Spleen (tissue), 11 donors: ENCODE data around the gene ARID4B. TPM values are rescaled to one million over a fixed set of nuclear protein-coding genes. Genes with fewer than 3 reads are reported as not detected.
"Not testable (repeated sequence)": the region's sequence is repeated elsewhere in the genome, so short reads cannot be mapped to it uniquely, and the experiment has no call there.

Experiments used
- DNase-seq: peaks from one replicate; pipeline ENCODE4 v3.0.0-alpha.2; 2020
- H3K27ac ChIP-seq, 8 donors: fragments of 200-600 bp; sonication (generic) in 7 of 8; 1 replicate in 4 of 8; 2 replicates in 4 of 8; pipeline versions ENCODE4 v1.5.0 to v1.8.0; 2016 to 2021; ENCODE audit warnings: inconsistent platforms in 4 of 8, mild to moderate bottlenecking in 4 of 8, moderate library complexity in 1 of 8
- H3K27me3 ChIP-seq, 7 donors: fragments of 200-600 bp; sonication (generic) in 6 of 7; replicated peaks in 1 of 7; 1 replicate in 4 of 7; 2 replicates in 3 of 7; pipeline versions ENCODE4 v1.5.0 to v1.8.0; 2016 to 2021; ENCODE audit warnings: inconsistent platforms in 3 of 7, mild to moderate bottlenecking in 1 of 7
- H3K36me3 ChIP-seq, 6 donors: fragments of 200-600 bp; sonication (generic) in 5 of 6; 1 replicate in 4 of 6; 2 replicates in 2 of 6; pipeline versions ENCODE4 v1.5.0 to v1.8.0; 2016 to 2021; ENCODE audit warnings: inconsistent platforms in 2 of 6
- H3K4me1 ChIP-seq, 6 donors: fragments of 200-600 bp; sonication (generic) in 5 of 6; 1 replicate in 3 of 6; 2 replicates in 3 of 6; pipeline versions ENCODE4 v1.5.0 to v1.8.0; 2016 to 2021; ENCODE audit warnings: inconsistent platforms in 3 of 6
- H3K4me3 ChIP-seq, 8 donors: fragments of 200-600 bp; sonication (generic) in 7 of 8; 1 replicate in 4 of 8; 2 replicates in 4 of 8; pipeline versions ENCODE4 v1.5.0 to v1.8.0; 2016 to 2021; ENCODE audit warnings: inconsistent platforms in 4 of 8, mild to moderate bottlenecking in 4 of 8, moderate library complexity in 2 of 8
- H3K9me3 ChIP-seq, 8 donors: fragments of 200-600 bp; sonication (generic) in 7 of 8; 1 replicate in 4 of 8; 2 replicates in 4 of 8; pipeline versions ENCODE4 v1.5.0 to v1.8.0; 2016 to 2021; ENCODE audit warnings: inconsistent platforms in 4 of 8
- POLR2A ChIP-seq, 3 donors: fragments of 450-650 bp; IDR thresholded peaks; one replicate each; pipeline ENCODE4 v1.5.1; 2017; ENCODE audit warnings: antibody characterized with exemption in 3 of 3, mild to moderate bottlenecking in 1 of 3
- POLR2AphosphoS5 ChIP-seq, 3 donors: sonication (generic); formaldehyde crosslinking; IDR thresholded peaks; one replicate each; pipeline ENCODE4 v1.5.1; 2017; ENCODE audit warnings: antibody characterized with exemption in 3 of 3
- WGBS, 5 donors: extraction: QIAGEN DNeasy Blood & Tissue Kit in 3 of 5; methylation state at CpG; one replicate each; pipeline versions ENCODE4 v1.1.5 to v1.1.7; 2013 to 2018; 5-methylcytosine and 5-hydroxymethylcytosine counted together
- intact Hi-C: fragments of 100-400 bp; cut with DNase I; formaldehyde crosslinking; loops from one replicate; pipeline ENCODE4 v1.15.0; 2023; ENCODE audit warnings: low total_unique reads
- polyA plus RNA-seq, 3 donors: library from polyadenylated mRNA; stranded (reverse); fragments of 200-250 nt; gene quantifications; one replicate each; pipeline ENCODE4 v1.2.1, GENCODE V29; 2013
- total RNA-seq, 7 donors: library from RNA; depleted of rRNA in 3 of 7; stranded (reverse); fragments of >200 nt in 3 of 7; fragmentation: NEBNext Ultra II Directional in 4 of 7; extraction: Animal tissue kit (Norgen Biotek cat#: 25700) in 4 of 7; gene quantifications; one replicate each; pipeline versions ENCODE4 v1.1.0 to v1.2.1, GENCODE V29; 2016 to 2021
- TF ChIP-seq, protein P1 (sequence below), 11 experiments: fragments of 200-600 bp in 7 of 11; fragments of 450-650 bp in 4 of 11; sonication (generic) in 4 of 11; IDR thresholded peaks in 8 of 11; conservative IDR thresholded peaks in 3 of 11; 1 replicate in 7 of 11; 2 replicates in 4 of 11; pipeline versions ENCODE4 v1.4.0 to v1.8.0; 2016 to 2021; ENCODE audit warnings: antibody characterized with exemption in 11 of 11, inconsistent platforms in 4 of 11, mild to moderate bottlenecking in 1 of 11
- donor health status: healthy with polysubstance abuse.
- donor health status: DM: no; HTN: no; CAD: no; lungs with moderate emphysema.
- donor health status: DM: no; HTN: no; CAD: no.
- donor health status: Bipolar disorder and iron deficiency.
- donor health status: healthy.
- donor health status: DM: no; HTN: no; CAD: no.
- donor health status: DM: yes; HTN: yes; CAD: no.

The ARID4B gene
- total and polyA plus RNA-seq, 10 donors, result 13.2 to 82.0 (median 65.6) TPM

DNA sequence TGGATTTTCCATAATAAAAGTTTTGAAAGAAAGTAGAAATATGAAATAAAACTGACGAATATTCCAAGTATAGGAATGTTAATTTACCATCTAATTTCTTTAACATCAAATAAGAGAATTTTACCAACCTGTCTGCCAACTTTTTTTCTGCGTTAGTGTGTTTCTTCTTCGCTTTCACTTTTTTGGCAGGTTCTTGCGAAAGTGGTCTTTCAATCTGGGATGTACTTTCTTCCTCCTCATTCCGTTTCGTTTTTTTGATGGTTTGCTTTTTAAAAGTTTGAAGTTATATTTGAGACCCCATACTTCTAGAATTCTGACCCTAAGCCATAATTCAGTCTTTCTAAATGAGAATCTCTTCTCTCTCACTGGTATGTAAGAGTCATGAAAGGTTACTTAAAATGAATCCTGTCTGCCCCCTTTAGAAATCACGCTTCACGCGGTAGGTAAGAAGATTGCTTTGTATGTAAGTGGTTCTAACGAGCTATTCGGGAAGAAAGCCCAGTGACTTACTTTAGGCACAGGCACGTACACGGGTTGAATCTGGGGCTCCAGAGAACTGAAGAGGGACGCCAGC is 167.5 kb downstream of the ARID4B start:
- no peak for DNase-seq
- H3K4me1 ChIP-seq, result peaks cover 8 to 60% (median 36%) of the 10 kb centered on the region in 6 donors
- peak overlapping the region; percentile 77 to 98 (median 94) for H3K27ac ChIP-seq
- 7 to 13% (median 7%) methylated on average over 14 of the region's 14 CpGs for WGBS, 5 donors
- intact Hi-C loops, result no loop called here
- peaks cover 0 to 47% (median 30%) of the 10 kb centered on the region in 6 donors for H3K36me3 ChIP-seq
- H3K27me3 ChIP-seq, result no peaks in the 10 kb centered on the region
- peak overlapping the region; percentile 64 to 94 (median 78) for H3K4me3 ChIP-seq
- H3K9me3 ChIP-seq, result no peaks in the 10 kb centered on the region
- no peak for TF ChIP-seq POLR2AphosphoS5 (IDR thresholded peaks at IDR 0.05)
- no peak for TF ChIP-seq POLR2A (IDR thresholded peaks at IDR 0.05)
- TF ChIP-seq, protein P1, sequence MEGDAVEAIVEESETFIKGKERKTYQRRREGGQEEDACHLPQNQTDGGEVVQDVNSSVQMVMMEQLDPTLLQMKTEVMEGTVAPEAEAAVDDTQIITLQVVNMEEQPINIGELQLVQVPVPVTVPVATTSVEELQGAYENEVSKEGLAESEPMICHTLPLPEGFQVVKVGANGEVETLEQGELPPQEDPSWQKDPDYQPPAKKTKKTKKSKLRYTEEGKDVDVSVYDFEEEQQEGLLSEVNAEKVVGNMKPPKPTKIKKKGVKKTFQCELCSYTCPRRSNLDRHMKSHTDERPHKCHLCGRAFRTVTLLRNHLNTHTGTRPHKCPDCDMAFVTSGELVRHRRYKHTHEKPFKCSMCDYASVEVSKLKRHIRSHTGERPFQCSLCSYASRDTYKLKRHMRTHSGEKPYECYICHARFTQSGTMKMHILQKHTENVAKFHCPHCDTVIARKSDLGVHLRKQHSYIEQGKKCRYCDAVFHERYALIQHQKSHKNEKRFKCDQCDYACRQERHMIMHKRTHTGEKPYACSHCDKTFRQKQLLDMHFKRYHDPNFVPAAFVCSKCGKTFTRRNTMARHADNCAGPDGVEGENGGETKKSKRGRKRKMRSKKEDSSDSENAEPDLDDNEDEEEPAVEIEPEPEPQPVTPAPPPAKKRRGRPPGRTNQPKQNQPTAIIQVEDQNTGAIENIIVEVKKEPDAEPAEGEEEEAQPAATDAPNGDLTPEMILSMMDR (IDR thresholded peaks at IDR 0.05 in 8 of 11, conservative IDR thresholded peaks at IDR 0.05 in 3 of 11), result no peak

DNA sequence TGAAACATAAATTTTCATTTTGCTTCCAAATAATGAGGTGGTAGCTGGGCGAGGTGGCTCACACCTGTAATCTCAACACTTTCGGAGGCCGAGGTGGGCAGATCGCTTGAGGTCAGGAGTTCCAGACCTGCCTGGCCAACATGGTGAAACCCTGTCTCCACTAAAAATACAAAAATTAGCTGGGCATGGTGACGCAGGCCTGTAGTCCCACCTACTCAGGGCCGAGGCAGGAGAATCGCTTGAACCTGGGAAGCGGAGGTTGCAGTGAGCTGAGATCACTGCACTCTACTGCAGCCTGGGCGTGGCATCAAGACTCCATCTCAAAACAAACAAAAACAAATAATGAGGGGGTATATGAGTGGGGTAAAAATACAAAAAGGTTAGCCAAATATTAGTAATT is 168.0 kb downstream of the ARID4B start:
- H3K9me3 ChIP-seq, DNase-seq, intact Hi-C loops, H3K27me3 ChIP-seq: not testable (repeated sequence)
- 87 to 92% (median 90%) methylated on average over 9 of the region's 9 CpGs for WGBS, 5 donors
- Histone ChIP-seq H3K4me1 (peaks cover 8 to 60% (median 36%) of the 10 kb centered on the region in 6 donors), H3K27ac (peak overlapping the region in 5 of 8 donors; percentile 92 to 97 (median 95)), H3K4me3 (peak overlapping the region in 7 of 8 donors; percentile 64 to 86 (median 78)), H3K36me3 (peaks cover 0 to 50% (median 33%) of the 10 kb centered on the region in 6 donors)

DNA sequence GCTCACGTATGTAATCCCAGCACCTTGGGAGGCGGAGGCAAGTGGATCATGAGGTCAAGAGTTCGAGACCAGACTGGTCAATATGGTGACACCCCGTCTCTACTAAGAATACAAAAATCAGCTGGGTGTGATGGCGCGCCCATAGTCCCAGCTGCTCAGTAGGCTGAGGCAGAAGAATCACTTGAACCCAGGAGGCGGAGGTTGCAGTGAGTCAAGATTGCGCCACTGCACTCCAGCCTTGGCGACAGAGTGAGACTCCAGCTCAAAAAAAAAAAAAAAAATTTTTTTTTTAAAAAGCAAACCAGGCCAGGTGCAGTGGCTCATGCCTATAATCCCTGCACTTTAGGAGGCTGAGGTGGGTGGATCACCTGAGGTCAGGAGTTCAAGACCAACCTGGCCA is 168.7 kb downstream of the ARID4B start:
- H3K9me3 ChIP-seq, H3K27ac ChIP-seq, DNase-seq, intact Hi-C loops, H3K27me3 ChIP-seq: not testable (repeated sequence)
- Histone ChIP-seq H3K4me3 (peak overlapping the region in 1 of 8 donors; percentile 86), H3K4me1 (peaks cover 8 to 64% (median 36%) of the 10 kb centered on the region in 6 donors), H3K36me3 (peaks cover 0 to 57% (median 38%) of the 10 kb centered on the region in 6 donors)
- 81 to 96% (median 90%) methylated on average over 9 of the region's 9 CpGs for WGBS, 5 donors

DNA sequence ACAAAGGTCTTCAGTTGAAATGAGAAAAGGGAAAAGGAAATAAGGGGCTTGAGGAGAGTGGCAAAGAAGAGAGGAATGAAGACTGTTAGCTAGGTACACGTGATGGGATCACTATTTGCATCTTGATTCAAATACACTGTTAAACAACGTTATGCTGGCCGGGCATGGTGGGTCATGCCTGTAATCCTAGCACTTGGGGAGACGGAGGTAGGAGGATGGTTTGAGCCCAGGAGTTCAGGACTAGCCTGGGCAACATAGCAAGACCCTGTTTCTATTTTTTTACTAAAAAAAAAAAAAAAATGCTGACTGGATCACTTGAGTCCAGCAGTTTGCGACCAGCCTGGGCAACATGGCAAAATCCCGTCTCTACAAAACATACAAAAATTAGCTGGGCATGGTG is 169.3 kb downstream of the ARID4B start:
- peaks cover 0 to 63% (median 44%) of the 10 kb centered on the region in 6 donors for H3K36me3 ChIP-seq
- H3K27me3 ChIP-seq, result no peaks in the 10 kb centered on the region

DNA sequence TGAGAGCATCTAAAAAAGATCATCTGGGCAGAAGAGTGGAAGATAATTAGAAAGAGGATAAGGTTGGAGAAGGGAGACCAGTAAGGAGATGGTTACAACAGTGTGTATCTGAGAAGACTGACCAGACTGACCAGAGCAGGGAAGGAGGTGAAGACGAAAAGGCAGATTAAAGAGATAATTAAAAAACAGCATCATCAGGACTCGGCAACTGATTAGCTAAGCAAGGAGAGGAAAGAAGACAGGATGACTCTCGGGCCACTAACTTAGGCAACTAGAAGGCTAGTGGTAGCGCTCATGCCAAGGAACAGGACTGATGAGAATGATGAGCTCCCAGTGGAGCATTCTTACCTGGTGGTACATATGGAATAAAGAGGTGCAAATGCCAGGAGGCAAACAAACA is 170.8 kb downstream of the ARID4B start:
- WGBS, 5 donors, result 93 to 97% (median 95%) methylated on average over 4 of the region's 4 CpGs
- Histone ChIP-seq H3K27me3 (no peaks in the 10 kb centered on the region), H3K27ac (no peak overlapping the region), H3K9me3 (no peaks in the 10 kb centered on the region), H3K4me3 (no peak overlapping the region), H3K36me3 (peaks cover 0 to 78% (median 58%) of the 10 kb centered on the region in 6 donors), H3K4me1 (peaks cover 8 to 64% (median 36%) of the 10 kb centered on the region in 6 donors)
- intact Hi-C loops, result no loop called here
- DNase-seq, result no peak
- TF ChIP-seq, protein P1 (IDR thresholded peaks at IDR 0.05 in 8 of 11, conservative IDR thresholded peaks at IDR 0.05 in 3 of 11), result no peak
- no peak for TF ChIP-seq POLR2A (IDR thresholded peaks at IDR 0.05)
- TF ChIP-seq POLR2AphosphoS5 (IDR thresholded peaks at IDR 0.05), result no peak

More for the DNA sequence above, 169.3 kb downstream of the ARID4B start:
- Histone ChIP-seq H3K9me3 (no peaks in the 10 kb centered on the region), H3K4me3 (no peak overlapping the region), H3K27ac (no peak overlapping the region), H3K4me1 (peaks cover 8 to 64% (median 36%) of the 10 kb centered on the region in 6 donors)
- intact Hi-C loops, result no loop called here
- WGBS, 5 donors, result 92 to 97% (median 96%) methylated on average over 6 of the region's 6 CpGs
- TF ChIP-seq POLR2A (IDR thresholded peaks at IDR 0.05) (no peak), POLR2AphosphoS5 (IDR thresholded peaks at IDR 0.05) (no peak)
- TF ChIP-seq, protein P1 (IDR thresholded peaks at IDR 0.05 in 8 of 11, conservative IDR thresholded peaks at IDR 0.05 in 3 of 11), result no peak
- DNase-seq, result no peak
